H1 (cell line): ENCODE results near the gene DNAH10. TPM values are rescaled to one million over a fixed set of nuclear protein-coding genes. Genes with fewer than 3 reads are reported as not detected.

Experiments used
- CHD7 ChIP-seq: fragments of 300-600 bp; sonication (generic); IDR thresholded peaks from 2 replicates; pipeline ENCODE4 v1.7.1; 2012; ENCODE audit warnings: low read length, moderate library complexity, mild to moderate bottlenecking, inconsistent platforms; ENCODE audit not compliant: insufficient replicate concordance
- EZH2 ChIP-seq: fragments of 200-600 bp; sonication (generic); IDR thresholded peaks from 2 replicates; pipeline ENCODE4 v1.7.1; 2012; ENCODE audit warnings: low read depth, mild to moderate bottlenecking, moderate library complexity, low read length, inconsistent platforms; ENCODE audit not compliant: severe bottlenecking
- GTF2F1 ChIP-seq: IDR thresholded peaks from 2 replicates; pipeline ENCODE4 v1.6.1; 2012; ENCODE audit warnings: low read depth, low read length, improper control_type of control experiment, borderline replicate concordance
- SRF ChIP-seq: IDR thresholded peaks from 2 replicates; pipeline ENCODE4 v1.6.1; 2011; ENCODE audit warnings: mild to moderate bottlenecking, low read depth, low read length, moderate library complexity
- TAF7 ChIP-seq: optimal IDR thresholded peaks from 2 replicates; pipeline ENCODE3; 2011; ENCODE audit warnings: low read depth, mild to moderate bottlenecking, inconsistent platforms, low read length, moderate library complexity, borderline replicate concordance
- polyA plus RNA-seq, 7 experiments: library from polyadenylated mRNA; depleted of rRNA in 3 of 7; stranded (reverse) in 5 of 7; unstranded in 2 of 7; fragments of >200 nt in 5 of 7; fragments of 200-250 nt in 2 of 7; gene quantifications; 1 replicate in 5 of 7; 2 replicates in 1 of 7; 4 replicates in 1 of 7; pipeline versions ENCODE4 v1.2.1 to v1.2.3, GENCODE V29; 2011 to 2013; ENCODE audit warnings: missing spikeins in 2 of 7, mixed read lengths in 2 of 7
- total RNA-seq: library from RNA; stranded (reverse); fragmentation: NEBNext Ultra II Directional; extraction: Animal tissue kit (Norgen Biotek cat#: 25700); gene quantifications from 2 replicates; pipeline ENCODE4 v1.2.1, GENCODE V29; 2021

The DNAH10 gene
- total and polyA plus RNA-seq, 2 of the 8 experiments (the other 6 are each of a cell fraction or from before 2014, with no cell fraction given): 0.02 to 0.24 TPM

GRCh38 chr12:123942238-123942653, 180.1 kb downstream of the DNAH10 start (continued):
- TF ChIP-seq CHD7: no peak
- no peak for TF ChIP-seq GTF2F1
- TF ChIP-seq TAF7: no peak
- no peak for TF ChIP-seq SRF
- no peak for TF ChIP-seq EZH2
